ENCODE data around the gene NCAPG.

NCAPG gene, protein sequence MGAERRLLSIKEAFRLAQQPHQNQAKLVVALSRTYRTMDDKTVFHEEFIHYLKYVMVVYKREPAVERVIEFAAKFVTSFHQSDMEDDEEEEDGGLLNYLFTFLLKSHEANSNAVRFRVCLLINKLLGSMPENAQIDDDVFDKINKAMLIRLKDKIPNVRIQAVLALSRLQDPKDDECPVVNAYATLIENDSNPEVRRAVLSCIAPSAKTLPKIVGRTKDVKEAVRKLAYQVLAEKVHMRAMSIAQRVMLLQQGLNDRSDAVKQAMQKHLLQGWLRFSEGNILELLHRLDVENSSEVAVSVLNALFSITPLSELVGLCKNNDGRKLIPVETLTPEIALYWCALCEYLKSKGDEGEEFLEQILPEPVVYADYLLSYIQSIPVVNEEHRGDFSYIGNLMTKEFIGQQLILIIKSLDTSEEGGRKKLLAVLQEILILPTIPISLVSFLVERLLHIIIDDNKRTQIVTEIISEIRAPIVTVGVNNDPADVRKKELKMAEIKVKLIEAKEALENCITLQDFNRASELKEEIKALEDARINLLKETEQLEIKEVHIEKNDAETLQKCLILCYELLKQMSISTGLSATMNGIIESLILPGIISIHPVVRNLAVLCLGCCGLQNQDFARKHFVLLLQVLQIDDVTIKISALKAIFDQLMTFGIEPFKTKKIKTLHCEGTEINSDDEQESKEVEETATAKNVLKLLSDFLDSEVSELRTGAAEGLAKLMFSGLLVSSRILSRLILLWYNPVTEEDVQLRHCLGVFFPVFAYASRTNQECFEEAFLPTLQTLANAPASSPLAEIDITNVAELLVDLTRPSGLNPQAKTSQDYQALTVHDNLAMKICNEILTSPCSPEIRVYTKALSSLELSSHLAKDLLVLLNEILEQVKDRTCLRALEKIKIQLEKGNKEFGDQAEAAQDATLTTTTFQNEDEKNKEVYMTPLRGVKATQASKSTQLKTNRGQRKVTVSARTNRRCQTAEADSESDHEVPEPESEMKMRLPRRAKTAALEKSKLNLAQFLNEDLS

DNA sequence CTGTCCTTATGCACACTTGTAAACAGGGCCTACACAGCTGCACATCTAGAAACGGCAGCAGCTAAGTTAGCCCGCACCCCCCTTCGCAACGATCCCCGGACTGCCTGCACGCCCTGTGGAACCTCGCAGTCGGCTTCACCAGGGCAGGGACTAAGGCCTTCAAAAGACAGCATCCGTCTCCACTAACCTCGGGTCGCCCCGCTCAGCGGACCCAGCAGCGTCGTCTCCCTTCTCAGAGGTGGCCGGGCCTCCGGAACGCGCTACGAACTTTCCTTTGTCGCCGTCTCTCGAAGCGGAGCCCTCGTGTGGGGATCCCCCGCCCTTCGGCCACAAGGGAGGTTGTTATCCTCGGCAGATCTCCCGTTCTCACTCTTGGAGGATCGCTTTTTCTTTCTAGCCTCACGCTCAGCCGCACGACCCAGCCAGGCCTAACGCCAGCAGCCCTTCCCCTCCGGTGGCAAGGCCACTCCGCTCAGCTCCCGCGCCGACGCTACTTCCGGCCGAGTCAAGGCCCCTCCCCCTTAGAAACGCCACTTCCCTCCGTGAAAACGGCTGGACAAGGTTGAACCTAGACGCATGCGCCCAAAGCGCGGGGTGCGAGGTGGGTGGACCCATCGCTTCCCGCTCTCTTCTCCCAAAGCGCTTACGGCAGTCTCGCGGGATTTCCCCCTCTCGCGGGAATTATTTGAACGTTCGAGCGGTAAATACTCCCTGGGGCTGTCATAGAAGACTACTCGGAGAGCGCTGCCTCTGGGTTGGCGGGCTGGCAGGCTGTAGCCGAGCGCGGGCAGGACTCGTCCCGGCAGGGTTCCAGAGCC is at the start of gene NCAPG, which contains the start of gene DCAF16:
NCAPG (plus strand) TSS at position 720 of the 818 bp plus-strand sequence. CDS start 99 bp downstream, outside the sequence.
DCAF16 (minus strand) TSS at position 498 of the 818 bp plus-strand sequence. CDS start 6,616 bp downstream, outside the sequence.
- peak; percentile 99 for DNase-seq

GRCh38 chr4:17761062-17761461 is 49.7 kb upstream of the NCAPG start:
- DNase-seq = no peak

- no peak for DNase-seq
Measured at GRCh38 chr4:17762726-17763125, 48.1 kb upstream of the NCAPG start.

DNA sequence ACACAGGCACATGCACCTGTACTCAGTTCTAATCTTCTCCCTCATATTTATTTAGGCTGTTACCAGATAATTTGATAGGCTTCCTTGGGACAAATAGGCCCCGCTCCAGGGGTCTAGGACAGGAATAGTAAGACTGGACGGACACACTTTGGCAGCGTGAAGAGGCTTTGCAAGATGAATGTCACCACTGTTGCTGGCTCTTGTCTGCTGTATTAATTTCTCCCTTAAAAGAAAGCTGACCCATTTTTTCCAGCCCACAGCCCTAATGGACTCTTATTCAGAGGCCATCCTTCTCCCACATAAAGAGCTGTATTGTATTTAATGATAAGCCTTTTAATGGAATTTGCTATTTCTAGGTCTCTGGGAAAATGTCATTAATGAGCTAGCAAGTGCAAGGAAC is 47.4 kb upstream of the NCAPG start:
- DNase-seq = no peak

DNA sequence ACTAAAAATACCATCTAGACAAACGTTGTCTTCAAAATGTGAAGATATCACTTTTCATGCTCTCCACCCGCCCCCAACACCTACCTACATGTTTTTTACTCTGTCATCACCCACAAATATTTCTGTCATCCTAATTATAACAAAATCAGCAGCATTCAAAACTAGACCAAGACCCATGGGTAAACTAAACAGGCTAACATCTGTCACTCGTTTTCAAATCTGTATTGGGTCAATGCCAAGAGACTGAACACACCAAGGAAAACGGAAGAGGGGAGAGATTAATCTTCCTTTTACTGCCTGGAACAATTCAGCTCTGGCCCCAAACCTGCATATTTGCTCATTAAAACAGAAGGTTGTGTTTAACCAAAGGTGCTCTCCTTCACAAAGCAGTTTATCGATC is 46.8 kb upstream of the NCAPG start:
- DNase-seq = no peak

- DNase-seq = no peak
Measured at GRCh38 chr4:17765514-17766286, 45.1 kb upstream of the NCAPG start.

GRCh38 chr4:17766826-17767458 is 43.8 kb upstream of the NCAPG start:
- DNase-seq = no peak

- no peak for DNase-seq
Measured at GRCh38 chr4:17769406-17770174, 41.2 kb upstream of the NCAPG start.

DNA sequence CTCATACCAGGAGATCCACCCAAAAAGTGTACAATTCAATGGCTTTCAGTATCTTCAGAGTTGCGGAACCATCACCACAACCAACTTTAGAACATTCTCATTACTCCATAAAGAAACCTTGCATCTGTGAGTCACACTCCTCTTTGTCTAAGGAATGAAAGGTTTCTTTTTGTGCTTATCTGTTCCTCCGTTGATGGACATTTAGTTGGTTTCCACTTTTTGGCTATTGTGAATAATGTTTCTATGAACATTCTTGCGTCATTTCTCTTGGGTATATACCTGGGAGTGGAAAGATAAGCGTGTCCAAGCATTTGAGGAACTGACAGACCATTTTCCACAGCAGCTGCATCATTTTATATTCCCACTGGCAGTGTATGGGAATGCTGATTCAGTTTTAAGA is 39.9 kb upstream of the NCAPG start:
- no peak for DNase-seq

GRCh38 chr4:17771284-17771908 is 39.4 kb upstream of the NCAPG start:
- no peak for DNase-seq

GRCh38 chr4:17773135-17773698 is 37.6 kb upstream of the NCAPG start:
- DNase-seq = peak; percentile 13

DNA sequence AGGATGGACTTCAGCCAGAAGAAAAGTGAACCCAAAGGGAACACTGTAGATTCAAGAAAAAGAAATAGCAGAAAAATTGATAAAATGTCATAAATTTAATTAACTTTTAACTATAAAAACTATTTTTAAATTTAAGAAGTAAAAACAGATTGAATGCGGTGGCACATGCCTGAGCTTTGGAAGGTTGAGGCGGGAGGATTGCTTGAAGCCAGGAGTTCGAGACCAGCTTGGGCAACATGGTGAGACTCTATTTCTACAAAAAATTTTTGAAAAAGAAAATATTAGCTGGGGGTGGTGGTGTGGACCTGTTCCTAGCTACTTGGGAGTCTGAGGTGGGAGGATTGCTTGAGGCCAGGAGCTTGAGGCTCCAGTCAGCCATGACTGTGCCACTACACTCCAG is 32.3 kb upstream of the NCAPG start:
- no peak for DNase-seq

DNA sequence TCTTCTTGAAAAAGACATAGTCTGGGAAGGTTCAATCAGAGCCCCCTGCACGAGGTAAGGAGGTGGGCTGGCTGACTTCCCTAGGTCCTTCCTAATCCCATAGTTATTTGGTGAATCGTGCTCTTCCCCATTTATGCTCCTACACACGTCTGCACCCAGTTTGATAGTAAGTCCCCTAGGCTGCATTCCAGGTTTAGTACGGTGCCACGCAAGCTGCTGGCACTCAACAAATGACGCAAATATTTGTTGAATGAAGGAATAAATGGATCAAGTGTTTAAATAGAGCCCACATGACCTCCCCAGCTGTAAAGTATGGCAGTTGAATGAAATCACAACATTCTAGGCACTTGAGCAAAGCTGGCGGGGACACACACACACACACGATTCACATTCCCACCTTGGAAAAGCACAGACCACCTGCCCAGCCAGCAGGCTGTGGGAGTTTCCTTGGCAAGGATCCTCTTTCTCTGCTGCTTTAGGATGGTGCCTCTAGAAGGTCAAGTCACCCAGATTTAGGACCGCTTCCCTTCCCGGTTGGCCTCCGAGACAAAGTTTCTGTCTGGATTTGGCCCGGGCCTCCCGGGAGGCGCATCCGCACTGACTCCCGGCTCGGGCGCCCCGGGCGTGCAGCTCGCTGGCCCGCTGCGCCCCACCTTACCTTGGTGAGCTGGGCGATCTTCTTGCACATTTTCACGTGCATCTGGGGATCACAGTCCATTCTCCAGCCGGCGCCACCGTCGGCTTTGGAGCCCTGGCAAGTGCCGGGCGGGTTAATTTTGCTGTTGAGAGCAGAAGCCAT is 30.1 kb upstream of the NCAPG start:
- DNase-seq = peak; percentile 42

GRCh38 chr4:17781300-17782287 is 29.2 kb upstream of the NCAPG start, which contains the start of gene FAM184B:
TSS of gene FAM184B (minus strand) at chr4:17781621. CDS start at chr4:17781299, 322 bp downstream.
- DNase-seq = no peak

- DNase-seq = no peak
Measured at GRCh38 chr4:17785858-17786257, 24.9 kb upstream of the NCAPG start.

- DNase-seq = no peak
Measured at GRCh38 chr4:17786567-17786966, 24.2 kb upstream of the NCAPG start.

DNA sequence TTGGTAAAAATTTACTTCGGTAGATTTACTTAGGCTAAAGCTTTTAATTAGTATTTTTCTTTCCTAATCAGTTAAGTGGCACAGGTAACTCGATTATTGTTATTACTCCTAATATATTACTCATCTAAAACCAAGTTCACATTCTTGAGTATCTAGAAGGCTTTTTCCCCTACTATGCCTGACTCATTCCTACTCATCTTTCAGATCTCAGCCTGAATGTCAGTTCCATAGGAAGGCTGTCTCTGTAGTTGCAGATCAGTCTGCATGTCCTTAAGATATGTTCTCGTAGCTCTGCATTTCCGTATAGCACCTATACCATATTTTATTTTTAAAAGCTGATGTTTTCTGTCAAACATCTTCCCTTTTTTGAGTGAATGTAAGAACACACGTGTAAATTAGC is 23.5 kb upstream of the NCAPG start:
- DNase-seq = peak; percentile 35
